Gastrocnemius medialis (tissue), 4 donors: ENCODE measurements around the gene TMPRSS4.

Experiments used
- CTCF ChIP-seq, 5 experiments: fragments of 450-650 bp in 3 of 5; fragments of 200-600 bp in 2 of 5; sonication (generic) in 2 of 5; IDR thresholded peaks in 4 of 5; conservative IDR thresholded peaks in 1 of 5; 1 replicate in 4 of 5; 2 replicates in 1 of 5; pipeline ENCODE4 v1.5.1; 2016 to 2019; ENCODE audit warnings: antibody characterized with exemption in 5 of 5, mild to moderate bottlenecking in 3 of 5, moderate library complexity in 3 of 5
- POLR2A ChIP-seq, 2 donors: fragments of 450-650 bp; IDR thresholded peaks; one replicate each; pipeline ENCODE4 v1.6.1; 2017; ENCODE audit warnings: antibody characterized with exemption in 2 of 2, mild to moderate bottlenecking in 2 of 2, moderate library complexity in 2 of 2

DNA sequence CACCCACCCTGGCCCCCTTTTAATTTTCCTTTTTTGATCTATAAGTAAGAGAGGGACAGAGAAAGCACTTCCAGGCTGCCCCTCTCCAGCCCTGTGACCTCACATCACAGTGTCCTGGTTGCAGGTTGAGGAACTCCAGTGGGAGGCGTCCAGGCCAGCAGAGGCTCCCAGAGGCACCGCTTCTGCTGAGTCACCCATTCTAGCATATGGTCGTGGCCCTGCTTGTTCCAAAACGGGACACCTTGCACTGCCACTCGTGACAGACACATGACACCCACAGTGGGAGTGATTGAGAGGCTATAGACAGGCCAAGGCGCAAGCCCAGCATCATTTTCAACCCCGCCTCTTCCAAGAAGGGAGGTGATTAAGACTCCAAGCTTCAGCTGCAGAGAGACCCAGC lies 16.0 kb upstream of the TMPRSS4 start:
- TF ChIP-seq CTCF (IDR thresholded peaks at IDR 0.05 in 4 of 5, conservative IDR thresholded peaks at IDR 0.05 in 1 of 5) = no peak
- TF ChIP-seq POLR2A (IDR thresholded peaks at IDR 0.05) = no peak
